Measurements from ENCODE around the gene NFKB2.

NFKB2 gene

GRCh38 chr10:102395400-102396316 lies at the start of gene NFKB2:
Gene NFKB2 (plus strand): TSS chr10:102395705. CDS start chr10:102395960, 255 bp downstream.
- DNase-seq (ENCODE audit: low read depth, low spot score): peak; percentile 95

DNA sequence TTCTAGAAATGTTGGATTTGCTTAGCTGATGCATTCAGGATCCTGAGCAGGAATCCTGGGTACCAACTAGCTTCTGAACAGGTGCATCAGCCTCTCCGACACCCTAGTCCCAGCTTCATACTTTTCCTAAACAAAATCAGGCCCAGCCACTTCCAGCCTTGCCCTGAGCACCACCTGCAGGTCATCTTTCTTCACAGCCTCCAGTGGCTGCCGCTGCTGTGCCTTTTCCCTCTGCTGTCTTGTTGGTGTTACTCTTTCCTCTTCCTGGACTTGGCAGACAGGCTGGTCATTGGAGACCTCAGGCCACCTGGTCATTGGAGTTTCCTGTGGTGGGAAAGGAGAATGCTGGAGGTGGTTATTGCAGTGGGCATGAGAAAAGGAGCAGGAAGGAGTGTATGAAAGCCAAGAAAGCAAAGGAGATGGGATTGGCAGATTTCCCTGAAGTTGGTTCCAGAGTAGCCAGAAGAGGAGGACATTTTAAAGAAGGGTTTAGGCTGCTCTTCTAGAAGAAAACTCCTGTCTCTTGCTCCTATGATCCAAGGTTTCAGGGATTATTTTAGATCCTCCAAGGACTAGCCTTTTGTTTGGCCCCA lies 48.2 kb upstream of the NFKB2 start:
- DNase-seq (ENCODE audit: low read depth, low spot score): peak; percentile 88

- DNase-seq (ENCODE audit: low read depth, low spot score): peak; percentile 85
Observed at GRCh38 chr10:102352066-102352715, 43.3 kb upstream of the NFKB2 start.

DNA sequence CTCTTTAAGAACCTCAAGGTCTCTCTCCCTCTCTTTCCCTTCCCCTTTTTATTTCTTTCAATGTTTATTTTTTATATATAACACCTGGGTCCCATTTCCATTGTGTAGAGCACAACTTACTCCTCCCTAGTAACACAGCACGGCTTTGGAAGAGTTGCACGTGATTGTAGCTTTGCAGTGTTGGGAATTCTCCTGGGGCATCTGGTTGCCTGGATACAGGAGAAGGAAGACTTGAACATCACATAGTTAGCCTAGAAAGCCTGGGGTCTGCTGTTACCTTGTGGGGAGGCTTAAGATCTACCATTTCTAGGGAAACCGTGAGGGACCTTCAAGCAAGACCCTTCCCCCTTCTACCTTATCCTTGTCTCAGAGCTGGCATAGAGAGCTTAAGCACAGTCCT lies 41.1 kb upstream of the NFKB2 start:
- no peak for DNase-seq (ENCODE audit: low read depth, low spot score)

DNA sequence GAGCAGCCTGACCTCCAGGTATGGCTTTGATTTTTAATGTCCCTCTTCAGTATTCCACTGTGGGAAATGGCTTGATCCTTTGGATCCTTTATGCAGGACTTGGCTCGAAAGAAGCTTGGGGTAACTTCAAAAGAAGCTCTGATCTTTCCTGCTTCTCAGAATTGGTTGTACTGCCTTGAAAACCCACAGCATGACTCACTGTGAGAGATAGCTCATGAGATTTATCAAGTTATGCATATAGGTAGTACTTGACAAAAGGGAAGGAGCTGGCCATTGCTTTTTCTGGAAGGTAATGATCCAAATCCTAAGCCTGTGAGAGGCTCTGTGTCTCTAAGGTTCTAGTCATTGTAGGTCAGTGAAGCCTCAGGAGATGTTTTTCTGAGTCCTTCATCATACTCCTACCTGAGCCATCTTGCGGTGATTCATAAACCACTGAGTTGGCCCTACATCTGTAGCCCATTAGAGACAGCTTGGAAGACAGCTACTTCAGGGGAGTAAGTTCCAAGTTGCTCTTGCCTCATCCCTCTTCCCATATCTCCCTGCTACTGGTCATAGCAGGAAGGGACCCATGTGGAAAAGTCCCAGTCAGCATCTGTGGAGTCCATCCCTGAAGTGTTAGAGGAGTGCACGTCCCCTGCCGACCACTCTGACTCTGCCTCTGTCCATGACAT lies 36.7 kb upstream of the NFKB2 start:
- DNase-seq (ENCODE audit: low read depth, low spot score): no peak

GRCh38 chr10:102367441-102367840 lies 28.1 kb upstream of the NFKB2 start:
- no peak for DNase-seq (ENCODE audit: low read depth, low spot score)

DNA sequence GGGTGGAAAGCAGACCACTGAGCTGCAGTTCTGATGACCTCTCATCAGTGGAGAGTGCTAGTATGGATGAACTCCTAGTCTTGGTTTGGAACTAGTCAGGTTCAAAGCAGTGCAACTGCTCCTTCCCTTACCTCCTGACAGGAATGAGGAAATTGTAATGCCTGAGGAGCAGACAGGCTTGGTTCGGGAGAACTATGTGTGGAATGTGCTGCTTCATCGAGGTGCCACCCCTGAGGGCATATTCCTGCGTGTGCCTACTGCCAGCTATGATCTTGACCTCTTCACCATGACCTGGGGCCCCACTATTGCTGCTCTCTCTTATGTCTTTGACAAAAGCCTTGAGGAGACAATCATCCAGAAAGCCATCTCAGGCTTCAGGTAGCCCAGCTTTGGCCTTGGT lies 27.4 kb upstream of the NFKB2 start:
- DNase-seq (ENCODE audit: low read depth, low spot score): peak; percentile 66

GRCh38 chr10:102371295-102371694 lies 24.2 kb upstream of the NFKB2 start:
- no peak for DNase-seq (ENCODE audit: low read depth, low spot score)

DNA sequence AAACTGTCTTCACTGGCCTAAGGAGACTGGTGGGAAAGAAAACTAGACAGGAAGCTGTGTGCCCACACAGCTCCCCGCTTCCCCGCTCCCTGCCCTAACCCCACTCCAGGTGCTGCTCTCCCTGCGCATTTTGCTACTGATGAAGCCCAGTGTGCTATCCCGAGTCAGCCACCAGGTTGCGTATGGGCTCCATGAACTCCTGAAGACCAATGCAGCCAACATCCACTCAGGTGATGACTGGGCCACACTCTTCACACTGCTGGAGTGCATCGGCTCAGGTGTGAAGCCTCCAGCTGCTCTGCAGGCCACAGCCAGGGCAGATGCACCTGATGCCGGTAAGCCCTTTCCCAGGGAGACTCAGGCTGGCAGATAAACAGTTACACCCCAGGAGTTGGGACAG lies 20.3 kb upstream of the NFKB2 start:
- peak; percentile 38 for DNase-seq (ENCODE audit: low read depth, low spot score)

DNA sequence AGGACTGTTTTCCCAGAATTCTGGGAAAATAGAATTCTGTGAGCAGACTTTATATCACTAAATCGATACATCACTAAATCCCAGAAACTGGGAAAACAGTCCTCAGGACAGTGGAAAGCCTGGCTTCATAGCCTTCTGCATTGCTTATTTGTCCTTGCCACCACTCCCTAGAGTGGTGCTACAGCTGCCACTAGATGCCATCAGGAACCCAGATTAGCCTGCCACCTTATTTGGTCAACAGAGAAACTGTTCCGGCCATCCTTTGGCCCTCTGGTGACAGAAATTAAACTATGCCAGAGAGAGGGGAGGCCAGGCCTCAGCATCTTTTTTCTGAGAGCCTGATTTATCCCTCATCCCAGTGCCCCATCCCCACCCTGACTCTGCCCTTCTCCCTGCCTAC lies 19.6 kb upstream of the NFKB2 start:
- no peak for DNase-seq (ENCODE audit: low read depth, low spot score)

GRCh38 chr10:102376901-102377300 lies 18.6 kb upstream of the NFKB2 start:
- DNase-seq (ENCODE audit: low read depth, low spot score): no peak

GRCh38 chr10:102379383-102379782 lies 16.1 kb upstream of the NFKB2 start:
- no peak for DNase-seq (ENCODE audit: low read depth, low spot score)

DNA sequence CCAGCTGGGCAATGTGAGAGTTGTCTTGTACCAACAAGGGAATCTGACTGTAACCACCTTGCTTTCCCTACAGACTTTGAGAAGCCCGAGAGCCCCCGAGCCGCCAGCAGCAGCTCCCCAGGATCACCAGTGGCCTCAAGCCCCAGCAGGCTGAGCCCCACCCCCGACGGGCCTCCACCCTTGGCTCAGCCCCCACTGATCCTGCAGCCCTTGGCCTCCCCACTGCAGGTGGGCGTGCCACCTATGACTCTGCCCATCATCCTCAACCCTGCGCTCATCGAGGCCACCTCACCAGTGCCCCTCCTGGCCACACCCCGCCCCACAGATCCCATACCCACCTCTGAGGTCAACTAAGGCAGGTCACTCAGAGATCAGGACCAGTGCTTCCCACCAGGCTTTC lies 13.5 kb upstream of the NFKB2 start:
- no peak for DNase-seq (ENCODE audit: low read depth, low spot score)

GRCh38 chr10:102382871-102383270 lies 12.6 kb upstream of the NFKB2 start:
- no peak for DNase-seq (ENCODE audit: low read depth, low spot score)

GRCh38 chr10:102384053-102384452 lies 11.5 kb upstream of the NFKB2 start:
- DNase-seq (ENCODE audit: low read depth, low spot score): peak; percentile 55

- DNase-seq (ENCODE audit: low read depth, low spot score): no peak
Observed at GRCh38 chr10:102384606-102385429, 10.7 kb upstream of the NFKB2 start.

DNA sequence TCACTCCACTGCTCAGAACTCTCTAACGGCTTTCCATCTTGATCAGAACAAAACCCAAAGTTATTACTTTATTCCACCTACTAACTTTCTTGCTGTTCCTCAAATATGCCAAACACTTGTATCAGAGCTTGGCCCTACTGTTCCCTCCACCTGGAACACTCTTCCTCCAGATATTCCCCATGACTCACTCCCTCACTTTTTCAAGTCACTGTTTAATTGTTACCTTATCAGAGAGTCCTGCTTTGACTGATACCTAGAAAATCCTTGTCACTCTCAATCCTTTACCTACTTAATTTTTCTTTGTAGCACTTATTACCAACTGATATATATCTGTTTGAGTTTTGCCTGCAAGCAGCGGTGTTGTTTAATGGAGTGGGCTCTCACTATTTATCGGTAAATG lies 5.6 kb upstream of the NFKB2 start:
- DNase-seq (ENCODE audit: low read depth, low spot score): no peak

GRCh38 chr10:102392306-102392705 lies 3.2 kb upstream of the NFKB2 start:
- DNase-seq (ENCODE audit: low read depth, low spot score): no peak

- peak; percentile 97 for DNase-seq (ENCODE audit: low read depth, low spot score)
Observed at GRCh38 chr10:102393411-102394078, 2.0 kb upstream of the NFKB2 start.

DNA sequence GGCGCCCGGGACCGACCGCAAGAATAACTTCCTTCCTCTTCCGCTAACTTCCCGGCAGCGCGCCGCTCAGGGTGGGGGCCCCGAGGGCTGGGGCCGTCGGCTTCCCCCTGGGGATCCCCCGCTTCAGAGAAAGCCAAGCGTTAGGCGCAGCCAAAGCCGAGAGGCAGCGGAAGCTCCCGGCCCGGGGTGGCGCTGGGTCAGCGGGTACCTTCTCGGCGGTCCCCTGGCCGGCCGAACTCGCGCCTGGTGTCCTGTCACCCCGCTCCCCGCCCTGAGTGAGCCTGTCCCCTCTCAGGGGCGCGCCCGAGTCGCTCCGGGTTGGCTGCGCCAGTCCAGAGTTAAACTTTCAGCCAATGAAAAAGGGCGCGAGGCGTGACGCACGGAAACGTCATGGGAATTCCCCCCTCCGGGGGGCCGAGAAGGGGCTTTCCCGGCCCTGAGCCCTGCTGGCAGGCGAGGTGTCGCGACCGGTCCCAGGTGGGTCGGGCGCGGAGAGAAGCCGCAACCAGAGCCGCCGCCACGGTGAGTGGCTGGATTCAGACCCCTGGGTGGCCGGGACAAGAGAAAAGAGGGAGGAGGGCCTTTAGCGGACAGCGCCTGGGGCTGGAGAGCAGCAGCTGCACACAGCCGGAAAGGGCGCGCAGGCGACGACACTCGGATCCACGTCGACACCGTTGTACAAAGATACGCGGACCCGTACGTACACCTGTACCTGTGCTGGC lies 1.3 kb upstream of the NFKB2 start:
- peak; percentile 95 for DNase-seq (ENCODE audit: low read depth, low spot score)

Data from ELF-1 (cell line).